GM21447 (cell line): ENCODE data around the gene DIPK1B.

Experiments
- ATAC-seq: cut with Tn5 transposase; IDR thresholded peaks from one replicate; pipeline ENCODE4 v1.9.1; 2021; ENCODE audit not compliant: unreplicated experiment

Gene DIPK1B

GRCh38 chr9:136711751-136712689, at the start of gene DIPK1B:
DIPK1B (plus strand) TSS chr9:136712572; CDS start chr9:136712666, 94 bp downstream.
- ATAC-seq, result no peak

GRCh38 chr9:136662656-136663581, 49.5 kb upstream of the DIPK1B start, which contains the start of gene EGFL7:
EGFL7 (plus strand) TSS chr9:136662916; CDS start chr9:136668283, 5,367 bp downstream.
- no peak for ATAC-seq

- no peak for ATAC-seq
Observed at GRCh38 chr9:136664000-136664915, 48.1 kb upstream of the DIPK1B start.

GRCh38 chr9:136665111-136665703, 47.2 kb upstream of the DIPK1B start:
- no peak for ATAC-seq

- ATAC-seq, result no peak
Observed at GRCh38 chr9:136665704-136666371, 46.5 kb upstream of the DIPK1B start.

- ATAC-seq, result no peak
Observed at GRCh38 chr9:136666372-136667213, 45.8 kb upstream of the DIPK1B start.

- ATAC-seq, result no peak
Observed at GRCh38 chr9:136667214-136667939, 45.0 kb upstream of the DIPK1B start.

GRCh38 chr9:136667940-136668760, 44.2 kb upstream of the DIPK1B start:
- ATAC-seq, result no peak

- ATAC-seq, result no peak
Observed at GRCh38 chr9:136668983-136669790, 43.2 kb upstream of the DIPK1B start.

- ATAC-seq, result no peak
Observed at GRCh38 chr9:136669791-136670464, 42.4 kb upstream of the DIPK1B start.

- no peak for ATAC-seq
Observed at GRCh38 chr9:136670576-136671253, 41.7 kb upstream of the DIPK1B start.

- no peak for ATAC-seq
Observed at GRCh38 chr9:136671254-136671614, 41.1 kb upstream of the DIPK1B start.

GRCh38 chr9:136671646-136672430, 40.5 kb upstream of the DIPK1B start:
- ATAC-seq, result no peak

GRCh38 chr9:136672431-136673087, 39.8 kb upstream of the DIPK1B start:
- no peak for ATAC-seq
